ENCODE data around the gene RAB38. TPM values are rescaled to one million over a fixed set of nuclear protein-coding genes. Genes with fewer than 3 reads are reported as not detected.

Gene RAB38
- total RNA-seq, 1 experiment from 2014 or later, result 18.7 TPM

GRCh38 chr11:88188251-88188931 lies 13.1 kb upstream of the RAB38 start:
- Mint-ChIP-seq H3K27me3 (ENCODE audit: low read depth) (peaks cover under 1% of the 10 kb centered on the region; the same call in 1 of the 2 replicates), H3K27ac (0 out of 7 replicates have a peak overlapping the region, but pooled peaks of 1 of the 3 experiments have one; percentile 10), H3K4me1 (peaks cover 0 to 4% of the 10 kb centered on the region in 2 experiments; a peak in 1 of 4 replicates), H3K9me3 (no peaks in the 10 kb centered on the region; a peak in 1 of 5 replicates), H3K4me3 (no peak overlapping the region), H3K36me3 (ENCODE audit: insufficient read depth in 1 of 3, low read depth in 3 of 3) (peaks cover 0 to 2% (median 0%) of the 10 kb centered on the region in 3 experiments; a peak in 3 of 7 replicates)
- Histone ChIP-seq H3K79me1 (ENCODE audit: insufficient read depth, low read depth, low read length, poor library complexity, severe bottlenecking) (no peaks in the 10 kb centered on the region), H2BK20ac (ENCODE audit: low read depth, low read length, poor library complexity, severe bottlenecking) (no peak overlapping the region), H4K5ac (ENCODE audit: insufficient read length, low read depth, low read length) (no peak overlapping the region), H3K56ac (ENCODE audit: insufficient read length, low read depth, low read length) (no peak overlapping the region), H3K27me3 (ENCODE audit: insufficient read depth, low read length) (no peaks in the 10 kb centered on the region), H2BK5ac (ENCODE audit: insufficient read length, low read length) (no peak overlapping the region), H3K79me2 (ENCODE audit: insufficient read depth, low read length) (no peaks in the 10 kb centered on the region), H3K4me1 (ENCODE audit: insufficient read depth, low read length) (no peaks in the 10 kb centered on the region), H3K23ac (ENCODE audit: insufficient read length, low read depth, low read length) (no peak overlapping the region), H4K91ac (ENCODE audit: insufficient read length, low read depth, low read length) (no peak overlapping the region), H4K20me1 (ENCODE audit: control insufficient read depth, insufficient read depth, insufficient read length) (no peaks in the 10 kb centered on the region), H3K14ac (ENCODE audit: insufficient read depth, low read length) (no peak overlapping the region), H2BK15ac (ENCODE audit: low read depth, low read length) (no peak overlapping the region), H2AFZ (ENCODE audit: low read length) (no peak overlapping the region), H3K23me2 (ENCODE audit: insufficient read length, low read depth, low read length, poor library complexity, severe bottlenecking) (no peaks in the 10 kb centered on the region), H2AK5ac (ENCODE audit: insufficient read length, low read length) (no peak overlapping the region), H3K4ac (ENCODE audit: low read depth, low read length) (no peak overlapping the region), H3T11ph (ENCODE audit: low read length) (no peak overlapping the region), H3K9me3 (ENCODE audit: control insufficient read depth, low read depth, low read length) (no peaks in the 10 kb centered on the region), H3K4me2 (ENCODE audit: insufficient read depth, insufficient read length, low read length) (no peak overlapping the region), H2BK120ac (ENCODE audit: low read depth, low read length, poor library complexity, severe bottlenecking) (no peak overlapping the region), H3K9ac (ENCODE audit: extremely low read depth, insufficient read length, low read length) (no peak overlapping the region), H3K27ac (ENCODE audit: insufficient read length, low read depth, low read length) (no peak overlapping the region), H2BK12ac (ENCODE audit: insufficient read length, low read depth, low read length) (no peak overlapping the region), H4K8ac (replicated peaks; ENCODE audit: insufficient read length, low read depth, low read length) (no peak overlapping the region), H3K18ac (ENCODE audit: insufficient read length, low read depth, low read length) (no peak overlapping the region)
- no CpG with 5 or more reads among the region's 3 CpGs for WGBS (ENCODE audit: extremely low coverage, insufficient read length, low lambda C conversion rate)
- no peak for TF ChIP-seq CTCF (conservative IDR thresholded peaks at IDR 0.05)
- no peak for DNase-seq

Measured in H9 (cell line).